ENCODE measurements around the gene SYT1. TPM values are rescaled to one million over a fixed set of nuclear protein-coding genes. Genes with fewer than 3 reads are reported as not detected.
"Not testable (repeated sequence)": the region's sequence is repeated elsewhere in the genome, so short reads cannot be mapped to it uniquely, and the experiment has no call there.

The SYT1 gene
- total RNA-seq, 2 donors from 2014 or later = 1.0 to 22.7 TPM

DNA sequence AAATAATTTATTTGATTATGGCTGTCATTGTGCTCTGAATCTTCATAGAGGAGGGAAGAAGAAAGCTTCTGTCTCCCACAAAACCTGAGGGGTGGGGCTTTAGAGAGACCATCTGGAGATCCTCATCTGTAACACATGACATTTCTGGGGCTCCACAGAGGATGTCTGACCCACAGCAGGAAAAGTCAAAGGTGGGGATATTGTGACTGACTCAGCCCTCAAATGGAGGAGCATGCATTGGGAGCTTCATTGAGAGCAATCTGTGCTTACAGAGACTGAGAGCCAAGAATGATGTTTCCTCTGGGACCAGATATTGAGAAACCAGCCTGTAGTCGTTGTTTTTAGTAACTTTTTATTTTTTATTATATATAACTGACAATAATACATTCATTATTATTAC, 158.7 kb downstream of the SYT1 start:
- Histone ChIP-seq H3K27ac (no peak overlapping the region), H3K4me1 (no peaks in the 10 kb centered on the region), H3K27me3 (no peaks in the 10 kb centered on the region), H3K36me3 (replicated peaks in 1 of 2; ENCODE audit: insufficient read depth in 1 of 2, low read depth in 2 of 2) (no peaks in the 10 kb centered on the region), H3K9me3 (no peaks in the 10 kb centered on the region), H3K4me3 (no peak overlapping the region)
- intact Hi-C loops (cut with DNase I) = no loop called here
- WGBS, 2 donors = 26 to 31% methylated on average over 1 of the region's 1 CpG
- no peak for TF ChIP-seq POLR2A (IDR thresholded peaks at IDR 0.05)
- TF ChIP-seq, protein P1, sequence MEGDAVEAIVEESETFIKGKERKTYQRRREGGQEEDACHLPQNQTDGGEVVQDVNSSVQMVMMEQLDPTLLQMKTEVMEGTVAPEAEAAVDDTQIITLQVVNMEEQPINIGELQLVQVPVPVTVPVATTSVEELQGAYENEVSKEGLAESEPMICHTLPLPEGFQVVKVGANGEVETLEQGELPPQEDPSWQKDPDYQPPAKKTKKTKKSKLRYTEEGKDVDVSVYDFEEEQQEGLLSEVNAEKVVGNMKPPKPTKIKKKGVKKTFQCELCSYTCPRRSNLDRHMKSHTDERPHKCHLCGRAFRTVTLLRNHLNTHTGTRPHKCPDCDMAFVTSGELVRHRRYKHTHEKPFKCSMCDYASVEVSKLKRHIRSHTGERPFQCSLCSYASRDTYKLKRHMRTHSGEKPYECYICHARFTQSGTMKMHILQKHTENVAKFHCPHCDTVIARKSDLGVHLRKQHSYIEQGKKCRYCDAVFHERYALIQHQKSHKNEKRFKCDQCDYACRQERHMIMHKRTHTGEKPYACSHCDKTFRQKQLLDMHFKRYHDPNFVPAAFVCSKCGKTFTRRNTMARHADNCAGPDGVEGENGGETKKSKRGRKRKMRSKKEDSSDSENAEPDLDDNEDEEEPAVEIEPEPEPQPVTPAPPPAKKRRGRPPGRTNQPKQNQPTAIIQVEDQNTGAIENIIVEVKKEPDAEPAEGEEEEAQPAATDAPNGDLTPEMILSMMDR (IDR thresholded peaks at IDR 0.05) = no peak
- DNase-seq (peak in 1 of 4 donors; percentile 3), ATAC-seq (no peak)

DNA sequence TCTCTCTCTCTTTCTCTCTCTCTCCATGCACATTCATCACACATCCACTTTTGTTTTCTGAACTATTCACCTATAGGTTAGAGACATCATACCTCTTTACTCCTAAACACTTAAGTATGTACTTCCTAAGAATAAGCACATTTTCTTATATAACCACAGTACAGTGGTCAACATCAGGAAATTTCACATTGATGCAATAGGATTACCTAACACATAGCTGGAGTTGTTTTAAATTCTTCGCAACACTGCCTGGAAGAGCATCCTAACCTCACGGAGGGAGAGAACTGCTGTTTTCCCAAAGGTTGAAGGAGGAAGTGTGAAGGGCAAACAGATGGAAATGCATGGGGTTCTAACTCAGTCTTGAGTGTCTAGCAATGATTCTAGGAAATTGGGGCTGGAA, 159.2 kb downstream of the SYT1 start:
- 63% methylated on average over 2 of the region's 2 CpGs for WGBS, 2 donors
- H3K27me3 ChIP-seq = no peaks in the 10 kb centered on the region
- intact Hi-C loops (cut with DNase I) = no loop called here
- H3K4me3 ChIP-seq = no peak overlapping the region
- TF ChIP-seq POLR2A (IDR thresholded peaks at IDR 0.05) = no peak
- no peaks in the 10 kb centered on the region for H3K36me3 ChIP-seq (replicated peaks in 1 of 2; ENCODE audit: insufficient read depth in 1 of 2, low read depth in 2 of 2)
- no peak overlapping the region for H3K27ac ChIP-seq
- H3K4me1 ChIP-seq = no peaks in the 10 kb centered on the region
- H3K9me3 ChIP-seq = no peaks in the 10 kb centered on the region
- ATAC-seq (no peak), DNase-seq (no peak)

DNA sequence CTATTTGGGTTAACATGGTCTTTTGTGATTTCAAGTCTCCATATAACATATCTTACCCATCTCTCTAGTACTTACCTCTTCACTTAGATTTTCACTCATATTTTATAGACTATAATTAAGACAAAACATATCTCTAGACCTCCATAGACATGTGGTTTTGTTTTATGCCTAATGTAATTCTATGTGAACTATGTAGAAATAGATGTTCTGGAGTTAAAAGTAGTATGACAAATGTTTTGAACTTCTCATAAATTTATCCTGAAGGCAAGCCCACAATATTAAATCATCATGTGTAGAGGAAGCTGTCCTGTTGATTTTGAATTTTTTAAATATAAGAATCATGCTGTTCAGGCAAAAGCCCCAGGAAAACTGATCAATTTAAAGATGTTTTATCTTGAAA, 169.2 kb downstream of the SYT1 start:
- no peak overlapping the region for H3K4me3 ChIP-seq
- H3K27me3 ChIP-seq = no peaks in the 10 kb centered on the region
- no peak for TF ChIP-seq POLR2A (IDR thresholded peaks at IDR 0.05)
- TF ChIP-seq, protein P1 (IDR thresholded peaks at IDR 0.05) = no peak
- H3K27ac ChIP-seq = no peak overlapping the region
- H3K9me3 ChIP-seq = no peaks in the 10 kb centered on the region
- H3K36me3 ChIP-seq (replicated peaks in 1 of 2; ENCODE audit: insufficient read depth in 1 of 2, low read depth in 2 of 2) = no peaks in the 10 kb centered on the region
- DNase-seq (no peak), ATAC-seq (no peak)
- no peaks in the 10 kb centered on the region for H3K4me1 ChIP-seq
- intact Hi-C loops (cut with DNase I) = no loop called here

DNA sequence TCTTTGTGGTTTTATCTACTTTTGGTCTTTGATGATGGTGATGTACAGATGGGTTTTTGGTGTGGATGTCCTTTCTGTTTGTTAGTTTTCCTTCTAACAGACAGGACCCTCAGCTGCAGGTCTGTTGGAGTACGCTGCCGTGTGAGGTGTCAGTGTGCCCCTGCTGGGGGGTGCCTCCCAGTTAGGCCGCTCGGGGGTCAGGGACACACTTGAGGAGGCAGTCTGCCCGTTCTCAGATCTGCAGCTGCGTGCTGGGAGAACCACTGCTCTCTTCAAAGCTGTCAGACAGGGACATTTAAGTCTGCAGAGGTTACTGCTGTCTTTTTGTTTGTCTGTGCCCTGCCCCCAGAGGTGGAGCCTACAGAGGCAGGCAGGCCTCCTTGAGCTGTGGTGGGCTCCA, 180.2 kb downstream of the SYT1 start:
- intact Hi-C loops (cut with DNase I); H3K27me3 ChIP-seq; H3K36me3 ChIP-seq (replicated peaks in 1 of 2; ENCODE audit: insufficient read depth in 1 of 2, low read depth in 2 of 2); H3K4me1 ChIP-seq; H3K9me3 ChIP-seq; H3K4me3 ChIP-seq; DNase-seq; H3K27ac ChIP-seq; ATAC-seq: not testable (repeated sequence)
- WGBS, 2 donors = 73 to 90% methylated on average over 2 to 6 of the region's 6 CpGs

DNA sequence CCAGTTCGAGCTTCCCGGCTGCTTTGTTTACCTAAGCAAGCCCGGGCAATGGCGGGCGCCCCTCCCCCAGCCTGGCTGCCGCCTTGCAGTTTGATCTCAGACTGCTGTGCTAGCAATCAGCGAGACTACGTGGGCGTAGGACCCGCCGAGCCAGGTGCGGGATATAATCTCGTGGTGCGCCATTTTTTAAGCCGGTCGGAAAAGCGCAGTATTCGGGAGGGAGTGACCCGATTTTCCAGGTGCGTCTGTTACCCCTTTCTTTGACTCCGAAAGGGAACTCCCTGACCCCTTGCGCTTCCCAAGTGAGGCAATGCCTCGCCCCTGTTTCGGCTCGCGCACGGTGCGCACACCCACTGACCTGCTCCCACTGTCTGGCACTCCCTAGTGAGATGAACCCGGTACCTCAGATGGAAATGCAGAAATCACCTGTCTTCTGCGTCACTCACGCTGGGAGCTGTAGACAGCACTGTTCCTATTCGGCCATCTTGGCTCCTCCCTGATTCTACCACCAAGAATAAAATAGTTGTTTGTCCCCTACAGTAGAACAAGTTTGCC, 180.7 kb downstream of the SYT1 start:
- DNase-seq, ATAC-seq: not testable (repeated sequence)

DNA sequence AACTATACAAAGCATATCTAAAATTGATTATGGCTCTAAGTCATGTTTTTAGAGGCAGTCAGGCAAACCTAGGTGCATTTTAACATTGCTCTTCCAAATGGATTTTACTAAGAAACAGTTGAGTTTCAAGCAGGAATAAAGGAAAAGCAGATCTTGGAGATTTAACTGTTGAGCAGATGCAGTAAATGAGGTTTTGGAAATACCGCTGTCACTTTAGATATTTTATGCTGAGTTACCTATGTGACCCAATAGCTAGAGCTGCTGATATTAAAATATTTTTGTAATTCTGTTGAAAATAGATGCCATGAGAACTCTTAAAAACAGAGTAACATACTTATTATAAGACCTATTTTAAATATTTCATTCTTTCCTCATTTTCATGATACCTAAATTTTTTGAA, 181.4 kb downstream of the SYT1 start:
- Histone ChIP-seq H3K4me1 (no peaks in the 10 kb centered on the region), H3K4me3 (no peak overlapping the region), H3K27ac (no peak overlapping the region), H3K27me3 (no peaks in the 10 kb centered on the region), H3K9me3 (no peaks in the 10 kb centered on the region), H3K36me3 (replicated peaks in 1 of 2; ENCODE audit: insufficient read depth in 1 of 2, low read depth in 2 of 2) (no peaks in the 10 kb centered on the region)
- no peak for DNase-seq
- TF ChIP-seq, protein P1 (IDR thresholded peaks at IDR 0.05) = no peak
- TF ChIP-seq POLR2A (IDR thresholded peaks at IDR 0.05) = no peak
- 91 to 95% methylated on average over 1 of the region's 1 CpG for whole genome bisulfite sequencing, 2 donors
- ATAC-seq = no peak
- intact Hi-C loops (cut with DNase I) = no loop called here

More for the DNA sequence above, 180.7 kb downstream of the SYT1 start:
- intact Hi-C loops (cut with DNase I); H3K4me1 ChIP-seq; H3K9me3 ChIP-seq; H3K4me3 ChIP-seq; H3K27ac ChIP-seq; H3K27me3 ChIP-seq; H3K36me3 ChIP-seq (replicated peaks in 1 of 2; ENCODE audit: insufficient read depth in 1 of 2, low read depth in 2 of 2): not testable (repeated sequence)
- 80 to 88% methylated on average over 29 to 32 of the region's 32 CpGs for WGBS, 2 donors
